HG03064 (cell line): ENCODE measurements around the gene EXOSC2.
"Not testable (repeated sequence)": the region's sequence is repeated elsewhere in the genome, so short reads cannot be mapped to it uniquely, and the experiment has no call there.

Experiments
- ATAC-seq: cut with Tn5 transposase; IDR thresholded peaks from one replicate; pipeline ENCODE4 v1.9.1; 2021; ENCODE audit warnings: low read depth; ENCODE audit not compliant: unreplicated experiment

Gene EXOSC2

DNA sequence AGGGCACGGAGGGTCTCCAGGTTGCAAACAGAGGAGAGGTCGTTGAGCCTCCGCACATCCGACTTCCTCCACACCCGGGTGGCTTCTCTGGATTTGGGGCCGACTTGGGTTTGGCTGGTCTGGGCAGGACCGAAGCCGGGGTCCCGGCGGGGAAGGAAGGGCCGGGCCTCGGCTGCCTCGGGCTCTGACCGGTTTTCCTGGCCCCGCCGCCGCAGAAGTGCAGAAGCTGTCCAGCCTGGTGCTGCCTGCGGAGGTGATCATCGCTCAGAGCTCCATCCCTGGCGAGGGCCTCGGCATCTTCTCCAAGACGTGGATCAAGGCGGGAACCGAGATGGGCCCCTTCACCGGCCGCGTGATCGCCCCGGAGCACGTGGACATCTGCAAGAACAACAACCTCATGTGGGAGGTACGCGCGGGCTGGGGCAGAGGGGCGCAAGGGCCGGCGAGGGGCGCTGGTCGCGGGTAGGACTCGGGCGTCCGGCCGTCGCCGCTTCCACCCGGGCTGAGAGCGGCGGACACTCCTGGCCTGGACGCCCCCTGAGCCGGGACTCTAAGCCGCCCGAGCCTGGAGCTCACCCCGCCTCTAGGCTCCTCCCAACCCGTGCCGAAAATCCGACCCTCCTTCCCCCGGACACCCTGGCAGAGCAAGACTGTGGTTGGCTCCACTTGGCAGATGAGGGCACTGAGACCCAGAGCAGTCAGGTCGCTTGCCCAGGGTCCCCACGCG, 27.0 kb upstream of the EXOSC2 start:
- ATAC-seq: no peak

DNA sequence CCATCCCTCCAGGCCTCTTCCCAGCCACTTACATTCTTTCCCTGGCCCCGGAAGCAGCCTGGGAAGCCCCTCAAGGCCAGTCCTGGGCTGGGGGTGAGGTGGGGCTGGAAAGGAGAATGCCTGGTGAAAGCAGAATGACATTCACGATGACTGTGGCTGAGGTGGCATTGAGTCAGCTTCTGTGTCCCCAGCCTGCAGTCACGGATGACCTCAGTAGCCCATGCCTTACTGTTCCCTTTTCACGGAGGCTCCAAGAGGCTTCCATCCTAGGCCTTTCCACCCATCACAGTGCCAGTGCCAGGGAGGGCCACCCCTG, 26.5 kb upstream of the EXOSC2 start:
- ATAC-seq: no peak

DNA sequence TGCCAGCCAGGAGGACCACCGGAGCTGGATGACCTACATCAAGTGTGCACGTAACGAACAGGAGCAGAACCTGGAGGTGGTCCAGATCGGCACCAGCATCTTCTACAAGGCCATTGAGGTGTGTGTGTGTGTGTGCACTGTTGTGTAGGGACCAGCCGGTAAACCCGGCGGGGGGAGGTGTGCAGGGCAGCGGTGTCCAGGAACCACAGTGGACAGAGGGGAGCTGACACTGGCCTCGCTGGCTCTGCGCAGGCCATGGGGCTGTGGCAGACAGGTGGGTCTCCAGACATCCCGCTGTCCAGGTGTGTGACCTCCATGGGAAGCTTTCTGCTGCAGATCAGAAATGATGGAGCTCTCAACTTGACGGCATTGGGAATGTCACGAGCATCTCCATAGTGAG, 25.4 kb upstream of the EXOSC2 start:
- ATAC-seq: no peak

DNA sequence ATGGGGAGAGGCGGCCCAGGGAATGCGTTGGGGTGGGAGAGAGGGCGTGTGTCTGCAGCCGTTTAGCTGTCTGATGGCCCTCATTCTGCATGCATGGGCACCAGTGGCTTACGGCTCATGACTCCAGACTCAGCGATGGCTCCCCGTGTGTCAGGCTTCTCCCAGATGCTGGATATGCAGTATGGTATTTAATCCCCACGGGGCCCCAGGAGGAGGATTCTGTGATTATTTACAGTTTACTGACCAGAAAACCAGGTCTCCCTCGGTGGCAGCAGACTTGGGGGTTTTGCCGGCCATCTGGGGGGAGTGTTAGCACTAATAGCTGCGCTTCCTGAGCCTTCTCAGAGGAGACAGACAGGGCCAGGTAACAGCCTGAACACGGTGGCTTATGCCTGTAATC, 24.9 kb upstream of the EXOSC2 start:
- no peak for ATAC-seq

DNA sequence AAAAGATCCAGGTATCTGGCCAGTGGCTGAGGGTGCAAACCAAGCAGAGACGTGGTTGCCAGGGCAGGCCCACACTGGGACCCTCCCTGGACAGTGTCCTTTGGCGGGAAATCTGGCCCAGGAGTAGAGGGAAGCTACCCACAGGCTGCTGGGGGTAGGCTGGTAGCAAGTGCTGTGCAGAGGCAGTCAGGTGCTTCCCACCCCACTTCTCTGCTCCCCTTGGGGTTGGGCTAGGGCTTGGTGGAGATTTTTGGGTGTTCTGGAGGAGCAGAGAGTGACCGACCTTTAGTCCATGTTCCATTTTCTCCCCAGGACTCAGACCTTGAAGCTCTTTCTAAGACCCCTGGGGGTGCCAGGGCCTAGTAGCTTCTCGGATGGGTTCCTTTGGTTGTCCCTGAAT, 23.6 kb upstream of the EXOSC2 start:
- ATAC-seq: no peak

DNA sequence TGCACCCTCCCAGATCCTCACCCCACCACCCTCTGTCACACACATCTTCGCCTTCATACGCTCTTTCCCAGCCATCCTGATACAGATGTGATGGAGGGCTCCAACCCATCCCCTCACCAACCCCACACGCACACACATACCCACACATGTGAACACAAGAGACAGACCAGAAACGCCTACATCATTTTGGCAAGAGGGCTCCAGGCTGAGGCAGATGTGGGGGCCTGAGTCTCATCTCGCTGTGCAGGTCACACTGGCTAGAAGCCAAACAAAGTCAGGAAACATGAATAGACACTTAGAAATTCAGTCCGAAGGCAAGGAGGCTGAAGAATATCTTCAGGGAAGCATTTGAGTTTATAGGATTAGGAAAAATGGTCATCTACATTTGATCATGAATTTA, 22.9 kb upstream of the EXOSC2 start:
- ATAC-seq: no peak

DNA sequence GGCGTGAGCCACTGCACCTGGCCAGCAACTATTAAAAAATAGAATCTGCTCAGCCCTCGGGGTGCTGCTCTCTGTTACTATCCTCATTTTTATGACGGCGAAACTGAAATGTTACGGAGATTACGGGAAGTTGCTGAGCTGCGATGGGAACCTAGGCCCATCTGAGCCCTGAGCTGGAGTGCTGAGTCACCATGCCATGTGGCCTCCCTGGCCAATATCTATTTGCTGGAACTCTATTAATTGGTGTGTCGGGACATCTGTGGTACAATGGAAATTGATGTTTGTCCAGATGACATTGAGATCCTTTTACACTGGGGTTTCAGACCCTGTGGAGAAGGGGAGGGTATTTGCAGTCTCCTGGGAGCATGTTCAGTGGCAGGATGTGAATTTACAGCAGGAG, 21.1 kb upstream of the EXOSC2 start:
- no peak for ATAC-seq

DNA sequence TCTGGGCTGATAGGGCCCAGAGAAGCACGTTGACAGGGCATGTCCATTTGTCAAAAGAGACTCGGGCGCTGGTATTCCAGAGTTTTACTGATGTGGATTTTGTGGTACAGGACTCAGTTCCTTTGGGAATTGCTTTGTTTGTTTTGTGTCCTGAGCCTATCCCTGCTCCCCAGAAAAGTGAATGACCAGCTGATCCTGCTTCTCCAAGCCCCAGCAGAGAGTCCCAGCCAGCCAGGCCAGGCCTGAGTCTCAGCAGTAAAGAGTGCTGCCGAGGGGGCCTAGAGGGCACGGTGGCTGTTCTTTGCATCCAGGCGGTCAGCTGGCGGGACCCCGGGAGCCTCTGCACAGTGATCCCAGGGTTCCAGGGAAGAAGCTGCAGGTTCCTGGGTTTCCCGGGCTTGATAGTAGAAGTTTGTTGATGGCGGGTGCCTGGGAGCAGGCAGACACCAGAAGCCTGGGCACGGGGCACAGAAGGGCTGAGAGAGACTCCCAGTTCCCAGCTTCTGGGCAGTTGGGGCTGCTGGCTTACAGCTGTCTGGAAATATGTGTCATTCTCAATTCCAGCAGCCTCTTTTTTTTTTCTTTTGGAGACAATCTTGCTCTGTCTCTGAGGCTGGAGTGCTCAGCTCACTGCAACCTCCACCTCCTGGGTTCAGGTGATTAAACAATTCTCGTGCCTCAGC, 20.5 kb upstream of the EXOSC2 start:
- ATAC-seq: no peak

DNA sequence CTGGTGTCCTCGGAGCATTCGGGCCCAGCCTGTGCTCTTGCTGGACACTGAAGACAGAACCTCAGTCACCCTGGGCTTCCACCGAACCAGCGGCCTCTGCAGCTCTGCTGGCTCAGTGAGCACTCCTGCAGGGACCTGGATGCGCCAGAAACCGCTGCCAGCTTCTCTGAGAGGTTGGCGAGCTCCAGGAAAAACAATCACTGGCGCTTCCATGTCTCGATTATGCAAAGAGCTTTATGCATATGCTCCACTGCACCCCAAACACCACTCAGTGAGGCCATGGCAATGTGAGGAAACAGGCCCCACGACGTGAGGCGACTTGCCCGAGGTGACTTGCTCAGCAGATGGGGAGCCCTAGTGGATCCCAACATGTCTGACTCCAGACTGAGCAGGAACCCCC, 18.2 kb upstream of the EXOSC2 start:
- ATAC-seq: no peak

DNA sequence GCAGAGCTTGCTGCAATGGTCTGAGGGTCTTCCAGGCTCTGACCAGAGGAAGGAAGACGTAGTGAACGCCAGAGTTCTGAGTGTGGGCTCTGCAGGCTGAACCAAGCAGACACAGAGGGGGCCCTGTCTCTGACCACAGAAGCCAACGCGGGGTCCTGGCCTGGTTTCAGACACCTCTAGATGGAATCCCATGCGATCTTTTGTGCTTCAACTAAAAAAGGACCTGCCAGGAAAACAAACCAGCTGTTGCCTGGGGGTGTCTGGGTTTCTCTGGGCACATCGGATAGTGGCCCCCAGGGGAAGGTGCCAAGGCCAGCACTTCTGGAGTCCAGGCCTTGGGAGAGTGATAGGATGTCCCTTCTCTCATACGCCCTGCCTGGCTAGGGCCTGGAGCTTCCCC, 16.3 kb upstream of the EXOSC2 start:
- ATAC-seq: no peak

DNA sequence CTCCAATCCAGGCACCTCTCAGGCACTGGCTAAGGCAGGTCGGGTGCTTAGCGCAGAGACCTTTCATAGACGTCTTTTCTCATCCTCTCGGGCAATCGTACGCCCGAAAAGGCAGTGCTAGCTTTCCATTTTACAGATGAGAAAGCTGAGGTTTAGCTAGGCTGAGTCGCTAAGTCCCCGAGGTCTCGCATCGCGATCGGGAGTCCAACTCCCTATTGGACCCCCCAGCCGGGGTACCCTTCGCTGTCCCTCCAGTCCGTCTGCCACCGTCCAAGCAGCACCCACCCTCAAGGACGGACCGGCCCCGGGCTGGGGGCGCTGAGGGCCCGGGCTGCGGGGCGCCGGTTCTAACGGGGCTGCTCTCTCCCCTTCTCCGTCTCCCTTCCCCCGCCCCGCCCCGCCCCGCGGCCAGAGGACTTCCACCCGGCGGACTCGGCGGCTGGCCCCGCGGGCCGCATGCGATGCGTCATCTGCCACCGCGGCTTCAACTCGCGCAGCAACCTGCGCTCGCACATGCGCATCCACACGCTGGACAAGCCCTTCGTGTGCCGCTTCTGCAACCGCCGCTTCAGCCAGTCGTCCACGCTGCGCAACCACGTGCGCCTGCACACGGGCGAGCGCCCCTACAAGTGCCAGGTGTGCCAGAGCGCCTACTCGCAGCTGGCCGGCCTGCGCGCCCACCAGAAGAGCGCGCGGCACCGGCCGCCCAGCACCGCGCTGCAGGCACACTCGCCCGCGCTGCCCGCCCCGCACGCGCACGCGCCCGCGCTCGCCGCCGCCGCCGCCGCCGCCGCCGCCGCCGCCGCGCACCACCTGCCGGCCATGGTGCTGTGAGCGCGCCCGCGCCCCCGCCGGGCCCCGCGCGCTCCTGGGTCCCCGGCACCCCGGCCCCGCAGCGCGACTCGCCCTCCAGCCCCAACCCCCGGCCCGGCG, 12.5 kb upstream of the EXOSC2 start:
- ATAC-seq: no peak

DNA sequence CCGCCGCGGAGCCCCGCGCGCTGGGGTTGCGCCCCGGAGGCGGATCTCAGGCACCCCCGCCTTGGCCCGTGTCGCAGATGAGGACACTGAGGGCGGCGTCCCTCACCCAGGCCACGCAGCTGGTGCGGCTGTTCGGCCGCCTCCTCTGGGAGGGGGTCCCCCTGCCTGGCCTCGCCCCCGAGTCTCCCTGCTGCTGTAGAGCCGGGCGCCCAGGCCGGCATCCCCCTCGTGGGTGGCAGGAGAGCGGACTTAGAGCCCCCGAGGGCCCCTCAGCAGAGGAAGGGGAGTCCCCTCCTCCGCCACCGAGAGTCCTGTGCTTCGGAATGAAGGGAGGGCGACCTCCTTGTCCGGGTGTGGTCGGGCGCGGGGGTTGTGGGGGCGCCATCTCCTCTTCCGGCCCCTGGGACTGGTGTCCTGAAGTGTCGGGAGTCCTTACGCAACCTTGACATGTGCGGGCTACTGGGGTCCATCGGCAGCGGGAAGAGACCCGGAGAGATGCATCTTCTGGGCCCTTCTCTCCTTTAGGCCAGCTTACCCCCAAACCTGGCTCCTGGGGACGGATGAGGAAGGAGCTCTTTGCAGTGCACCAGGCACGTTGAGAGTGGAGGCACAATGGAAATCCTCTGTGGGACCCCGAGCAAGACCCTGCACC, 11.7 kb upstream of the EXOSC2 start:
- no peak for ATAC-seq

DNA sequence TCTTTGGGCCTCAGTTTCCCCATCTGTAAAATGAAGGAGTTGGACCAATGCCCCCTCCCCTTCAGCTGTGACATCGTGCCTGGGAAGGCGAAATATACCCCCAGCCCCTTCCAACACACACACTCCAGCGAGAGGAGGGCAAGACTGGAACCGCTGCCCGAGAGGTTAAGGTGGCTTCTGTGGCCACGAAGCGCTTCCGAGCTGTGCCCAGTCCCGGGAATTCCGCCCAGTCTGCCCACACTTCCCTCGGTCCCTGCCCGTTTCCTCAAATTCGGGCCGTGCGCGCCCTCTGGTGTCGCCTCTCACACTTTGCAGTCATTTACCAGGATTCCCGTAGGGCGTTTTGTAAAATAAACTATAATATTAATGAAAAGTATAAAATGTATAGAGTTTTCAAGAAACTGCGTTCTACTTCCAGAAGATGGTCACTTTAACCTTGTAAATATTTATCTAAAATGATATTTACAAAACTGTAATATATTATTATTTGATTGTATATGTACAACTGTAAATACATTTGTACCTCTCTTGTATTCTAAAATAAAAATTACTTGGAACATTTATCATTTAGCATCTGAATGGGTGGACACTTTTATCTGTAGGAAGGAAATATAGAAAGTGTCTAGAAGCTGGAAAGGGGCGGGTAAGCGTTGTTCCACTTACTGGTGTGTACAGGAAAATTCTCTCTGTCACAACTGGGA, 11.0 kb upstream of the EXOSC2 start:
- no peak for ATAC-seq

DNA sequence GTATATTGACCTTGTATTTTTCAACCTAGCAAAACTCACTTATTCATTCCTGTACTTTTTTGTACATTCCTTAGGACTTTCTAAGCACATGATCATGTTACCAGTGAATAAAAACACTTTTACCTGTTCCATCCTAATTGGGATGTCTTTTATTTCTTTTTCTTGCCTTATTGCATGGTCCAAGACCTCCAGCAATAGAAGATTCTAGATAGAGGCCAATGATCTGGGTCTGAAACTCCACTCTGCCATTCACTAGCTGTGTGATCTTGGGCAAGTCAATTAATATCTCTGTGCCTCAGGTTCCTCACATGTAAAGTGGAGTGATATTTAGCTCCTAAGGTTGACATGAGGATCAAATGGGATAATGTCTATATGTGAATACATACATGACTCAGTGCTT, 8.5 kb upstream of the EXOSC2 start:
- no peak for ATAC-seq

DNA sequence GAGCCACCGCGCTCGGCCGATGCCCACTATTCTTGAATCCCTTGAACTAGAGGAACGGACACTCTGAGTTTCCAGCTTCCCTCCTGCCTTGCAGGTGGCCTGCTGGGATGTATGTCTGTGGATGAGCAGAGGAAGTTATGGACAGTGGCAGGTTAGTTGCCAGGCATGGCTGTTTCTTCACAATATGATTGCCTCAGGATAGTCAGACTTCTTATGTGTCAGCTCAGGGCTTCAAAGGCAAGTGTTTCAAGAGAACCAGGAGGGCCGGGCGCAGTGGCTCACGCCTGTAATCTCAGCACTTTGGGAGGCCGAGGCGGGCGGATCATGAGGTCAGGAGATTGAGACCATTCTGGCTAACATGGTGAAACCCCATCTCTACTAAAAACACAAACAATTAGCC, 7.6 kb upstream of the EXOSC2 start:
- ATAC-seq: not testable (repeated sequence)

DNA sequence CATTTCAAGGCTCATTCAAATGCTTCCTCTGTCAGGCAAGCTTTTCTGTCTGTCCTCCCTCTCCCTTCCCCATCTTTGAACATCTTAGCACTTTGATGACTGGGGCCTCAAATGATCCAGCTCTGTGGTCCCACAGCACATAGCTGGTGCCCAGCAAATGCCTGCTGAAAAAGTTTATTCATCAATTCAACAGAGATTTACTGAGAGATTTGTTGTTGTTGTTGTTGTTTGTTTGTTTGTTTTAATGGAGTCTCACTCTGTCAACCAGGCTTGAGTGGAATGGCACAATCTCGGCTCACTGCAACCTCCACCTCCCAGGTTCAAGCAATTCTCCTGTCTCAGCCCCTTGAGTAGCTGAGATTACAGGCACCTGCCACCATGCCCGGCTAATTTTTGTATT, 6.0 kb upstream of the EXOSC2 start:
- ATAC-seq: no peak

DNA sequence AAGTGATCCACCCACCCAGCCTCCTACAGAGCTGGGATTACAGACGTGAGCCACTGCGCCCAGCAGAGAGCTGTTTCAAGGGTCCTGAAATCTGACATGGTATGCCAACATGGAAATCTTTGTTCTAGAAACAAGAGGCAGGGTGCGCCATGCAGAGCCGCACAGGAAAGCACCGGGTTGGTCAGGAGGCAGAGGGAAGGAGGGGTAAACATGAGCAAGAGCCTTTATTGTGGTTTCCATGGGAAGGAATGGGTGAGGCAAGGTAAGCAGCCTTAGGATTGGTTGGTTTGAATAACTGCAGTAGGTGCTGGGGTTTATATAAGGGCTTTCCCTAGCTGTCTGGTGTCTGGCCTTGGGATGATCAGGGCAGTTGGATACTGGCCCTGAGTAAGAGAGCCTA, 5.5 kb upstream of the EXOSC2 start:
- no peak for ATAC-seq

DNA sequence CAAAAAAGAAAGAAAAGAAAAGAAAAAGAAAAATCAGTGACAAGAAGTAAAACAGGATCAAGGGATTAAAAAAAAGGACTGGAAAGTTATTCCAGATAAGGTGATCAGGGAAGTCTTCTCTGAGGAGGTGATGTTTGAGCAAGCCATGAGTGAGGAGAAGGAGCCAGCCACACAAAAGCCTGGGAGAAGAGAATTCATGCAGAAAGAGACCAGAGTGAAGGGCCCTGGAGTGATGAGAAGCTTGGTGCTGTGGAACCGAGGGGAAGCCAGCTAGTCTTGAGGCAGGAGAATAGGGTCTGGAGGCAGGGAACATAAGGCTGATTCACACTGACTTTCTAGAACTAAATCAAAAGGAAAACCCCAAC, 4.0 kb upstream of the EXOSC2 start:
- no peak for ATAC-seq

DNA sequence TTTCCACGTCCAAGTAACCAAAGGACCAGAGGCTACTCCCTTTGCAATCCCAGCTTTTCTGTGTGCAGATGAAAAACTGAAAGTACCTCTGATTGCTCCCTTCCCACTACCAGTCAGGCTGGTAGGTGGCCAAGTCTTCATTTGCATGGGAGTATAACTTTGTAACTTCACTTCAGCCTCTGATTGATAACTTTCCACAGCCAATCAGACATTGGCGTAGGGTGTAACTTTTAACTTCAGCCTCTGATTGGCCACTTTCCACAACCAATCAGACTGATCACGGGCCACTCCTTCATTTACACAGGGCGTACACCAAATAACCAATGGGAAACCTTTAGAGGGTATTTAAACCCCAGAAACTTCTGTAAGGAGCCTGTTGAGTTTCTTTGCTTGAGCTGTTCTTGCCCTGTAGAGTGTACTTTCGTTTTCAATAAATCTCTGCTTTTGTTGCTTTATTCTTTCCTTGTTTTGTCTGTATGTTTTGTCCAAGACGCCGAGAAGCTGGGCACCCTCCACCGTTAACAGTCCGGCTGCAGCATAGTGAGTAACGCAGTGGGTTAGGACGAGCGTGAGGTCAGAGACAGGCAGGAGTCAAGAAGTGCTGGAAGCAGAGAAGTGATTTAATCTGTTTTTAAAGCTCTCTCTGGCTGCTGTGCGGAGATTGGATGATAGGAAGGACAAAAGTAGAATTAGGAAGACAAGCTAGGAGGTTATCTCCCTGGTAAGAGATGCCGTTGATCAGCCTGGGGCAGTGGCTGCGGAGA, 3.5 kb upstream of the EXOSC2 start:
- ATAC-seq: no peak

DNA sequence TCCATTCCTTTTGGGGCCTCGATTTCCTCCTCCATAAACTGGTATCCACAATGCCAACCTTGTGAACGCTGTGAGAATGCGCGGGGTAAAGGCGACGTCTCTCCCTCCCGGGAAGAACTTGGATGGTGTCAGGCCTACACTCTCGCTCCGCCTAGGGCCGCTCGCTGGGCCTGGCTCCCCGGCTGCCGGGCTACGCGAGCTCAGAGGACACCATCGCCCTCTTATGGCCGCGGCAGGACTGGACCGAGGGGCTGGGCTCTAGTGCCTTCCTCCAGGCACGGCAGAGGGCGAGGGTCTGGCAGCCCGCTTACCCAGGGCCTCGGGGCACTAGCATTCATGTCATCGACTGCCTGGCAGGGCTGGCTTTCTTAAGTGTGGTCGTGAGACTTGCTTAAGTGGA, 1.3 kb upstream of the EXOSC2 start:
- ATAC-seq: no peak
